Spleen (tissue), 11 donors: ENCODE results near the gene RAB11FIP5. TPM values are rescaled to one million over a fixed set of nuclear protein-coding genes. Genes with fewer than 3 reads are reported as not detected.
"Not testable (repeated sequence)": the region's sequence is repeated elsewhere in the genome, so short reads cannot be mapped to it uniquely, and the experiment has no call there.

Experiments used
- DNase-seq: peaks from one replicate; pipeline ENCODE4 v3.0.0-alpha.2; 2020
- H3K27ac ChIP-seq, 8 donors: fragments of 200-600 bp; sonication (generic) in 7 of 8; 1 replicate in 4 of 8; 2 replicates in 4 of 8; pipeline versions ENCODE4 v1.5.0 to v1.8.0; 2016 to 2021; ENCODE audit warnings: inconsistent platforms in 4 of 8, mild to moderate bottlenecking in 4 of 8, moderate library complexity in 1 of 8
- H3K27me3 ChIP-seq, 7 donors: fragments of 200-600 bp; sonication (generic) in 6 of 7; replicated peaks in 1 of 7; 1 replicate in 4 of 7; 2 replicates in 3 of 7; pipeline versions ENCODE4 v1.5.0 to v1.8.0; 2016 to 2021; ENCODE audit warnings: inconsistent platforms in 3 of 7, mild to moderate bottlenecking in 1 of 7
- H3K36me3 ChIP-seq, 6 donors: fragments of 200-600 bp; sonication (generic) in 5 of 6; 1 replicate in 4 of 6; 2 replicates in 2 of 6; pipeline versions ENCODE4 v1.5.0 to v1.8.0; 2016 to 2021; ENCODE audit warnings: inconsistent platforms in 2 of 6
- H3K4me1 ChIP-seq, 6 donors: fragments of 200-600 bp; sonication (generic) in 5 of 6; 1 replicate in 3 of 6; 2 replicates in 3 of 6; pipeline versions ENCODE4 v1.5.0 to v1.8.0; 2016 to 2021; ENCODE audit warnings: inconsistent platforms in 3 of 6
- H3K4me3 ChIP-seq, 8 donors: fragments of 200-600 bp; sonication (generic) in 7 of 8; 1 replicate in 4 of 8; 2 replicates in 4 of 8; pipeline versions ENCODE4 v1.5.0 to v1.8.0; 2016 to 2021; ENCODE audit warnings: inconsistent platforms in 4 of 8, mild to moderate bottlenecking in 4 of 8, moderate library complexity in 2 of 8
- H3K9me3 ChIP-seq, 8 donors: fragments of 200-600 bp; sonication (generic) in 7 of 8; 1 replicate in 4 of 8; 2 replicates in 4 of 8; pipeline versions ENCODE4 v1.5.0 to v1.8.0; 2016 to 2021; ENCODE audit warnings: inconsistent platforms in 4 of 8
- CTCF ChIP-seq, 11 experiments: fragments of 200-600 bp in 7 of 11; fragments of 450-650 bp in 4 of 11; sonication (generic) in 4 of 11; IDR thresholded peaks in 8 of 11; conservative IDR thresholded peaks in 3 of 11; 1 replicate in 7 of 11; 2 replicates in 4 of 11; pipeline versions ENCODE4 v1.4.0 to v1.8.0; 2016 to 2021; ENCODE audit warnings: antibody characterized with exemption in 11 of 11, inconsistent platforms in 4 of 11, mild to moderate bottlenecking in 1 of 11
- POLR2A ChIP-seq, 3 donors: fragments of 450-650 bp; IDR thresholded peaks; one replicate each; pipeline ENCODE4 v1.5.1; 2017; ENCODE audit warnings: antibody characterized with exemption in 3 of 3, mild to moderate bottlenecking in 1 of 3
- POLR2AphosphoS5 ChIP-seq, 3 donors: sonication (generic); formaldehyde crosslinking; IDR thresholded peaks; one replicate each; pipeline ENCODE4 v1.5.1; 2017; ENCODE audit warnings: antibody characterized with exemption in 3 of 3
- WGBS, 5 donors: extraction: QIAGEN DNeasy Blood & Tissue Kit in 3 of 5; methylation state at CpG; one replicate each; pipeline versions ENCODE4 v1.1.5 to v1.1.7; 2013 to 2018; 5-methylcytosine and 5-hydroxymethylcytosine counted together
- intact Hi-C: fragments of 100-400 bp; cut with DNase I; formaldehyde crosslinking; loops from one replicate; pipeline ENCODE4 v1.15.0; 2023; ENCODE audit warnings: low total_unique reads
- polyA plus RNA-seq, 3 donors: library from polyadenylated mRNA; stranded (reverse); fragments of 200-250 nt; gene quantifications; one replicate each; pipeline ENCODE4 v1.2.1, GENCODE V29; 2013
- total RNA-seq, 7 donors: library from RNA; depleted of rRNA in 3 of 7; stranded (reverse); fragments of >200 nt in 3 of 7; fragmentation: NEBNext Ultra II Directional in 4 of 7; extraction: Animal tissue kit (Norgen Biotek cat#: 25700) in 4 of 7; gene quantifications; one replicate each; pipeline versions ENCODE4 v1.1.0 to v1.2.1, GENCODE V29; 2016 to 2021
- donor health status: healthy with polysubstance abuse.
- donor health status: DM: no; HTN: no; CAD: no; lungs with moderate emphysema.
- donor health status: DM: no; HTN: no; CAD: no.
- donor health status: Bipolar disorder and iron deficiency.
- donor health status: healthy.
- donor health status: DM: no; HTN: no; CAD: no.
- donor health status: DM: yes; HTN: yes; CAD: no.

RAB11FIP5 gene
- total and polyA plus RNA-seq, 10 donors: 9.5 to 127 (median 71.5) TPM

- Histone ChIP-seq H3K36me3 (no peaks in the 10 kb centered on the region), H3K9me3 (no peaks in the 10 kb centered on the region), H3K4me1 (peaks cover 0 to 11% (median 0%) of the 10 kb centered on the region in 6 donors), H3K4me3 (no peak overlapping the region), H3K27ac (no peak overlapping the region), H3K27me3 (peaks cover 0 to 5% (median 0%) of the 10 kb centered on the region in 7 donors)
- 93 to 98% (median 94%) methylated on average over 3 of the region's 3 CpGs for WGBS, 5 donors
- no peak for TF ChIP-seq POLR2A (IDR thresholded peaks at IDR 0.05)
- no peak for TF ChIP-seq POLR2AphosphoS5 (IDR thresholded peaks at IDR 0.05)
- no peak for TF ChIP-seq CTCF (IDR thresholded peaks at IDR 0.05 in 8 of 11, conservative IDR thresholded peaks at IDR 0.05 in 3 of 11)
- intact Hi-C loops: no loop called here
- DNase-seq: no peak
Observed at GRCh38 chr2:73131807-73132206, 19.1 kb upstream of the RAB11FIP5 start.

GRCh38 chr2:73130790-73131189 is 18.0 kb upstream of the RAB11FIP5 start:
- TF ChIP-seq POLR2A (IDR thresholded peaks at IDR 0.05): no peak
- TF ChIP-seq POLR2AphosphoS5 (IDR thresholded peaks at IDR 0.05): no peak
- no peak for TF ChIP-seq CTCF (IDR thresholded peaks at IDR 0.05 in 8 of 11, conservative IDR thresholded peaks at IDR 0.05 in 3 of 11)
- Histone ChIP-seq H3K9me3 (no peaks in the 10 kb centered on the region), H3K4me1 (peaks cover 0 to 11% (median 0%) of the 10 kb centered on the region in 6 donors), H3K27me3 (peaks cover 0 to 5% (median 0%) of the 10 kb centered on the region in 7 donors), H3K4me3 (no peak overlapping the region), H3K27ac (no peak overlapping the region), H3K36me3 (no peaks in the 10 kb centered on the region)
- WGBS, 5 donors: 83 to 94% (median 89%) methylated on average over 5 of the region's 5 CpGs
- intact Hi-C loops: no loop called here
- DNase-seq: no peak

- H3K9me3 ChIP-seq: no peaks in the 10 kb centered on the region
- peaks cover 0 to 5% (median 0%) of the 10 kb centered on the region in 6 donors for H3K4me1 ChIP-seq
- H3K27ac ChIP-seq: no peak overlapping the region
- no peaks in the 10 kb centered on the region for H3K36me3 ChIP-seq
- no peak overlapping the region for H3K4me3 ChIP-seq
- WGBS, 5 donors: 74 to 90% (median 88%) methylated on average over 6 of the region's 6 CpGs
- intact Hi-C loops: no loop called here
- TF ChIP-seq CTCF (IDR thresholded peaks at IDR 0.05 in 8 of 11, conservative IDR thresholded peaks at IDR 0.05 in 3 of 11): no peak
- TF ChIP-seq POLR2A (IDR thresholded peaks at IDR 0.05): no peak
- TF ChIP-seq POLR2AphosphoS5 (IDR thresholded peaks at IDR 0.05): no peak
- no peak for DNase-seq
- peaks cover 0 to 5% (median 0%) of the 10 kb centered on the region in 7 donors for H3K27me3 ChIP-seq
Observed at GRCh38 chr2:73128841-73129535, 16.2 kb upstream of the RAB11FIP5 start.

GRCh38 chr2:73122536-73122935 is 9.8 kb upstream of the RAB11FIP5 start:
- no peak for DNase-seq
- no peaks in the 10 kb centered on the region for H3K9me3 ChIP-seq
- TF ChIP-seq POLR2A (IDR thresholded peaks at IDR 0.05): no peak
- TF ChIP-seq CTCF (IDR thresholded peaks at IDR 0.05 in 8 of 11, conservative IDR thresholded peaks at IDR 0.05 in 3 of 11): no peak
- no peak for TF ChIP-seq POLR2AphosphoS5 (IDR thresholded peaks at IDR 0.05)
- no peaks in the 10 kb centered on the region for H3K4me1 ChIP-seq
- intact Hi-C loops: no loop called here
- H3K27me3 ChIP-seq: peaks cover 0 to 9% (median 0%) of the 10 kb centered on the region in 7 donors
- H3K27ac ChIP-seq: no peak overlapping the region
- no peaks in the 10 kb centered on the region for H3K36me3 ChIP-seq
- H3K4me3 ChIP-seq: no peak overlapping the region
- 27 to 50% (median 32%) methylated on average over 1 of the region's 1 CpG for WGBS, 5 donors

- H3K4me3 ChIP-seq, H3K4me1 ChIP-seq, intact Hi-C loops, H3K9me3 ChIP-seq, H3K27me3 ChIP-seq, H3K36me3 ChIP-seq, H3K27ac ChIP-seq, DNase-seq: not testable (repeated sequence)
- WGBS, 5 donors: 87 to 93% (median 89%) methylated on average over 9 to 11 of the region's 11 CpGs
Observed at GRCh38 chr2:73119611-73120239, 7.0 kb upstream of the RAB11FIP5 start.
